WTC11 (cell line): Measurements from ENCODE around the gene PUS1.
"Not testable (repeated sequence)": the region's sequence is repeated elsewhere in the genome, so short reads cannot be mapped to it uniquely, and the experiment has no call there.

Source experiments
- IRF2 ChIP-seq: sonication (generic); formaldehyde crosslinking; IDR thresholded peaks from 2 replicates; pipeline ENCODE4 v1.8.0; 2022; ENCODE audit warnings: low read depth, missing genetic modification reagents, borderline replicate concordance
- JUN ChIP-seq: sonication (generic); formaldehyde crosslinking; IDR thresholded peaks from 2 replicates; pipeline ENCODE4 v1.8.0; 2023; ENCODE audit warnings: mild to moderate bottlenecking, missing genetic modification reagents
- SMAD3 ChIP-seq: sonication (generic); formaldehyde crosslinking; IDR thresholded peaks from 2 replicates; pipeline ENCODE4 v1.8.0; 2022; ENCODE audit warnings: missing genetic modification reagents, mild to moderate bottlenecking, borderline replicate concordance
- SMAD4 ChIP-seq: sonication (generic); formaldehyde crosslinking; IDR thresholded peaks from 2 replicates; pipeline ENCODE4 v1.8.0; 2022; ENCODE audit warnings: mild to moderate bottlenecking, missing genetic modification reagents
- TCF7 ChIP-seq: sonication (generic); formaldehyde crosslinking; IDR thresholded peaks from 2 replicates; pipeline ENCODE4 v1.8.0; 2022; ENCODE audit warnings: mild to moderate bottlenecking, low read depth, missing genetic modification reagents, moderate library complexity
- ZNF416 ChIP-seq: fragments of 250-450 bp; sonication (Bioruptor Pico); IDR thresholded peaks from 2 replicates; pipeline ENCODE4 v1.9.0; 2021; ENCODE audit warnings: mild to moderate bottlenecking, inconsistent platforms
- TF ChIP-seq, protein P1 (sequence below): fragments of 200-600 bp; IDR thresholded peaks from 2 replicates; pipeline ENCODE4 v1.8.0; 2022; ENCODE audit warnings: antibody characterized with exemption
- TF ChIP-seq, protein P2 (sequence below): sonication (generic); formaldehyde crosslinking; IDR thresholded peaks from 2 replicates; pipeline ENCODE4 v1.8.0; 2023; ENCODE audit warnings: mild to moderate bottlenecking, missing genetic modification reagents
- TF ChIP-seq, protein P3 (sequence below): sonication (generic); formaldehyde crosslinking; IDR thresholded peaks from 2 replicates; pipeline ENCODE4 v1.8.0; 2023; ENCODE audit warnings: missing genetic modification reagents
- TF ChIP-seq, protein P4 (sequence below): sonication (generic); formaldehyde crosslinking; IDR thresholded peaks from 2 replicates; pipeline ENCODE4 v1.8.1; 2023; ENCODE audit warnings: mild to moderate bottlenecking, missing genetic modification reagents
- TF ChIP-seq, protein P5 (sequence below): fragments of 250-450 bp; sonication (Bioruptor Pico); IDR thresholded peaks from 2 replicates; pipeline ENCODE4 v2.1.2; 2022; ENCODE audit warnings: mild to moderate bottlenecking, moderate library complexity

DNA sequence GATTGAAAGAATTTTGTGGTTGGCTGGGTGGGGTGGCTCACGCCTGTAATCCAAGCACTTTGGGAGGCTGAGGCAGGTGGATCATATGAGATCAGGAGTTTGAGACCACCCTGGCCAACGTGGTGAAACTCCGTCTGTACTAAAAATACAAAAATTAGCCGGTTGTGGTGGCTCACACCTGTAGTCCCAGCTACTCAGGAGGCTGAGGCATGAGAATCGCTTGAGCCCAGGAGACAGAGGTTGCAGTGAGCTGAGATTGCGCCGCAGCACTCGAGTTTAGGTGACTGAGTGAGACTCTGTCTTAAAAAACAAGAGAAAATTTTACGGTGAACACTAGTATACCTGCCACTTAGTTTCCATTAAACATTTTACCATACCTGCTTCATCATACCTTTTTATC lies 24.7 kb downstream of the PUS1 start:
- TF ChIP-seq, protein P1, sequence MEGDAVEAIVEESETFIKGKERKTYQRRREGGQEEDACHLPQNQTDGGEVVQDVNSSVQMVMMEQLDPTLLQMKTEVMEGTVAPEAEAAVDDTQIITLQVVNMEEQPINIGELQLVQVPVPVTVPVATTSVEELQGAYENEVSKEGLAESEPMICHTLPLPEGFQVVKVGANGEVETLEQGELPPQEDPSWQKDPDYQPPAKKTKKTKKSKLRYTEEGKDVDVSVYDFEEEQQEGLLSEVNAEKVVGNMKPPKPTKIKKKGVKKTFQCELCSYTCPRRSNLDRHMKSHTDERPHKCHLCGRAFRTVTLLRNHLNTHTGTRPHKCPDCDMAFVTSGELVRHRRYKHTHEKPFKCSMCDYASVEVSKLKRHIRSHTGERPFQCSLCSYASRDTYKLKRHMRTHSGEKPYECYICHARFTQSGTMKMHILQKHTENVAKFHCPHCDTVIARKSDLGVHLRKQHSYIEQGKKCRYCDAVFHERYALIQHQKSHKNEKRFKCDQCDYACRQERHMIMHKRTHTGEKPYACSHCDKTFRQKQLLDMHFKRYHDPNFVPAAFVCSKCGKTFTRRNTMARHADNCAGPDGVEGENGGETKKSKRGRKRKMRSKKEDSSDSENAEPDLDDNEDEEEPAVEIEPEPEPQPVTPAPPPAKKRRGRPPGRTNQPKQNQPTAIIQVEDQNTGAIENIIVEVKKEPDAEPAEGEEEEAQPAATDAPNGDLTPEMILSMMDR: not testable (repeated sequence)
- TF ChIP-seq, protein P2, sequence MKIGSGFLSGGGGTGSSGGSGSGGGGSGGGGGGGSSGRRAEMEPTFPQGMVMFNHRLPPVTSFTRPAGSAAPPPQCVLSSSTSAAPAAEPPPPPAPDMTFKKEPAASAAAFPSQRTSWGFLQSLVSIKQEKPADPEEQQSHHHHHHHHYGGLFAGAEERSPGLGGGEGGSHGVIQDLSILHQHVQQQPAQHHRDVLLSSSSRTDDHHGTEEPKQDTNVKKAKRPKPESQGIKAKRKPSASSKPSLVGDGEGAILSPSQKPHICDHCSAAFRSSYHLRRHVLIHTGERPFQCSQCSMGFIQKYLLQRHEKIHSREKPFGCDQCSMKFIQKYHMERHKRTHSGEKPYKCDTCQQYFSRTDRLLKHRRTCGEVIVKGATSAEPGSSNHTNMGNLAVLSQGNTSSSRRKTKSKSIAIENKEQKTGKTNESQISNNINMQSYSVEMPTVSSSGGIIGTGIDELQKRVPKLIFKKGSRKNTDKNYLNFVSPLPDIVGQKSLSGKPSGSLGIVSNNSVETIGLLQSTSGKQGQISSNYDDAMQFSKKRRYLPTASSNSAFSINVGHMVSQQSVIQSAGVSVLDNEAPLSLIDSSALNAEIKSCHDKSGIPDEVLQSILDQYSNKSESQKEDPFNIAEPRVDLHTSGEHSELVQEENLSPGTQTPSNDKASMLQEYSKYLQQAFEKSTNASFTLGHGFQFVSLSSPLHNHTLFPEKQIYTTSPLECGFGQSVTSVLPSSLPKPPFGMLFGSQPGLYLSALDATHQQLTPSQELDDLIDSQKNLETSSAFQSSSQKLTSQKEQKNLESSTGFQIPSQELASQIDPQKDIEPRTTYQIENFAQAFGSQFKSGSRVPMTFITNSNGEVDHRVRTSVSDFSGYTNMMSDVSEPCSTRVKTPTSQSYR (CRISPR knock-in tag): not testable (repeated sequence)
- not testable (repeated sequence) for TF ChIP-seq SMAD4 (CRISPR knock-in tag); TCF7 (CRISPR knock-in tag); JUN (CRISPR knock-in tag); ZNF416; SMAD3 (CRISPR knock-in tag); IRF2 (CRISPR knock-in tag)
- TF ChIP-seq, protein P3, sequence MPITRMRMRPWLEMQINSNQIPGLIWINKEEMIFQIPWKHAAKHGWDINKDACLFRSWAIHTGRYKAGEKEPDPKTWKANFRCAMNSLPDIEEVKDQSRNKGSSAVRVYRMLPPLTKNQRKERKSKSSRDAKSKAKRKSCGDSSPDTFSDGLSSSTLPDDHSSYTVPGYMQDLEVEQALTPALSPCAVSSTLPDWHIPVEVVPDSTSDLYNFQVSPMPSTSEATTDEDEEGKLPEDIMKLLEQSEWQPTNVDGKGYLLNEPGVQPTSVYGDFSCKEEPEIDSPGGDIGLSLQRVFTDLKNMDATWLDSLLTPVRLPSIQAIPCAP: not testable (repeated sequence)
- TF ChIP-seq, protein P4, sequence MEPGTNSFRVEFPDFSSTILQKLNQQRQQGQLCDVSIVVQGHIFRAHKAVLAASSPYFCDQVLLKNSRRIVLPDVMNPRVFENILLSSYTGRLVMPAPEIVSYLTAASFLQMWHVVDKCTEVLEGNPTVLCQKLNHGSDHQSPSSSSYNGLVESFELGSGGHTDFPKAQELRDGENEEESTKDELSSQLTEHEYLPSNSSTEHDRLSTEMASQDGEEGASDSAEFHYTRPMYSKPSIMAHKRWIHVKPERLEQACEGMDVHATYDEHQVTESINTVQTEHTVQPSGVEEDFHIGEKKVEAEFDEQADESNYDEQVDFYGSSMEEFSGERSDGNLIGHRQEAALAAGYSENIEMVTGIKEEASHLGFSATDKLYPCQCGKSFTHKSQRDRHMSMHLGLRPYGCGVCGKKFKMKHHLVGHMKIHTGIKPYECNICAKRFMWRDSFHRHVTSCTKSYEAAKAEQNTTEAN (CRISPR knock-in tag): not testable (repeated sequence)
- TF ChIP-seq, protein P5, sequence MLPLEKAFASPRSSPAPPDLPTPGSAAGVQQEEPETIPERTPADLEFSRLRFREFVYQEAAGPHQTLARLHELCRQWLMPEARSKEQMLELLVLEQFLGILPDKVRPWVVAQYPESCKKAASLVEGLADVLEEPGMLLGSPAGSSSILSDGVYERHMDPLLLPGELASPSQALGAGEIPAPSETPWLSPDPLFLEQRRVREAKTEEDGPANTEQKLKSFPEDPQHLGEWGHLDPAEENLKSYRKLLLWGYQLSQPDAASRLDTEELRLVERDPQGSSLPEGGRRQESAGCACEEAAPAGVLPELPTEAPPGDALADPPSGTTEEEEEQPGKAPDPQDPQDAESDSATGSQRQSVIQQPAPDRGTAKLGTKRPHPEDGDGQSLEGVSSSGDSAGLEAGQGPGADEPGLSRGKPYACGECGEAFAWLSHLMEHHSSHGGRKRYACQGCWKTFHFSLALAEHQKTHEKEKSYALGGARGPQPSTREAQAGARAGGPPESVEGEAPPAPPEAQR (CRISPR knock-in tag): not testable (repeated sequence)
